ENCODE measurements around the gene B3GNT8. TPM values are rescaled to one million over a fixed set of nuclear protein-coding genes. Genes with fewer than 3 reads are reported as not detected.

The B3GNT8 gene
- total and polyA plus RNA-seq, 2 of the 8 experiments (the other 6 are each of a cell fraction or from before 2014, with no cell fraction given), result 0.67 to 0.86 TPM

DNA sequence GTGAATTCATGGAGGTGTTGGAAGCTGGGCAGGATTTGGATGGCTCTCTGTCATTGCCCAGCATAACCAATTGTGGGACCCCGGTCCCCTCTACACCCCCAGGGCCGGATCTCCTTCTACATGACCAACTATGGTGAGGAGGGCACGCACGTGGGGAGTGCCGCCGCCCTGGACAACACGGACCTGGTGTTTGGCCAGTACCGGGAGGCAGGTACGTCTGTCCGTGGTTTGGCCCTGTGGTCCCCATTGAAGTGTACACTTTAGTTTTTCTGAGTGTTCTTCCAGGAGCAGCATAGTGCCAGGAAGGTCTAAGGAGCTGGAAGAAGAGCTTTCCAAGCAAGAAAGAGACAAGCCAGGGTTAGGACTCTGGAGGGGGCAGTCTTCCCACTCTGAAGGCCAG lies 13.2 kb downstream of the B3GNT8 start:
- Histone ChIP-seq H3K23me2 (ENCODE audit: low read depth, low read length) (no peaks in the 10 kb centered on the region), H3K4me3 (ENCODE audit: extremely low read depth in 1 of 4, insufficient read depth in 2 of 4, low read depth in 3 of 4, low read length in 4 of 4) (no peak overlapping the region), H3K56ac (replicated peaks; ENCODE audit: insufficient read length, low read depth, low read length) (no peak overlapping the region), H2AK5ac (ENCODE audit: low read depth, low read length) (no peak overlapping the region), H3K4me1 (replicated peaks in 1 of 4; ENCODE audit: control insufficient read depth in 3 of 4, insufficient read depth in 4 of 4, low read length in 3 of 4) (no peaks in the 10 kb centered on the region), H3K4ac (replicated peaks; ENCODE audit: insufficient read length, low read depth, low read length) (no peak overlapping the region), H3K9ac (replicated peaks in 1 of 4; ENCODE audit: extremely low read depth in 1 of 4, low read depth in 3 of 4, low read length in 3 of 4) (no peak overlapping the region), H4K91ac (replicated peaks; ENCODE audit: insufficient read length, low read length) (no peak overlapping the region), H3K79me1 (ENCODE audit: low read depth, low read length) (no peaks in the 10 kb centered on the region), H2BK120ac (replicated peaks; ENCODE audit: low read depth, low read length) (no peak overlapping the region), H4K8ac (ENCODE audit: extremely low read depth, insufficient read depth, low read length) (no peak overlapping the region), H3K9me3 (ENCODE audit: insufficient read depth in 2 of 2, low read depth in 1 of 2, low read length in 1 of 2) (no peaks in the 10 kb centered on the region), H2AFZ (ENCODE audit: low read length) (no peak overlapping the region), H3K14ac (ENCODE audit: insufficient read length) (no peak overlapping the region), H2BK5ac (ENCODE audit: low read depth, low read length) (no peak overlapping the region), H4K5ac (ENCODE audit: insufficient read length, low read depth, low read length) (no peak overlapping the region), H2BK12ac (ENCODE audit: low read depth, low read length) (no peak overlapping the region), H4K20me1 (replicated peaks in 1 of 2; ENCODE audit: control insufficient read depth in 1 of 2, insufficient read depth in 2 of 2, low read length in 2 of 2) (peaks cover 0 to 5% of the 10 kb centered on the region in 2 experiments), H2BK20ac (ENCODE audit: low read length) (no peak overlapping the region), H3K4me2 (ENCODE audit: insufficient read depth in 1 of 2, low read depth in 2 of 2, low read length in 2 of 2) (no peak overlapping the region), H3K79me2 (ENCODE audit: control insufficient read depth in 1 of 2, insufficient read depth in 2 of 2, low read length in 2 of 2) (no peaks in the 10 kb centered on the region), H3K36me3 (ENCODE audit: control insufficient read depth in 2 of 4, insufficient read depth in 4 of 4, low read length in 3 of 4) (peaks cover 2 to 9% (median 5%) of the 10 kb centered on the region in 4 experiments; a peak in 5 of 8 replicates), H3K23ac (ENCODE audit: insufficient read length) (no peak overlapping the region), H3K27ac (ENCODE audit: low read depth, low read length) (no peak overlapping the region), H2BK15ac (ENCODE audit: low read length) (no peak overlapping the region), H3K27me3 (replicated peaks in 1 of 4; ENCODE audit: control insufficient read depth in 3 of 4, extremely low read depth in 1 of 4, insufficient read depth in 3 of 4, low read length in 3 of 4) (no peaks in the 10 kb centered on the region; a peak in 1 of 7 replicates), H3K18ac (ENCODE audit: extremely low read depth, low read length) (no peak overlapping the region)
- WGBS, 2 experiments (ENCODE audit: extremely low coverage in 1 of 2, insufficient coverage in 1 of 2, insufficient read length in 1 of 2, insufficient replicate concordance in 2 of 2, low coverage in 1 of 2, low lambda C conversion rate in 2 of 2, missing lambda C conversion rate in 1 of 2), result 96% methylated on average over 5 of the region's 10 CpGs; no CpG with 5 or more reads in 1 of the 2 experiments
- DNase-seq (ENCODE audit: low read depth in 1 of 2, low spot score in 2 of 2), result no peak
- FAIRE-seq, result no peak
- TF ChIP-seq SIRT6 (IDR thresholded peaks at IDR 0.05; ENCODE audit: low read length) (no peak), CHD1 (IDR thresholded peaks at IDR 0.05; ENCODE audit: low read depth, low read length) (no peak)
- ChIA-PET CTCF (ENCODE audit: partially characterized antibody) (no interaction called here), POLR2A (ENCODE audit: partially characterized antibody) (interaction anchor here (1.8 kb wide), 1 partner anchor 26 kb away, joined by 4 read pairs; the partner anchor contains the start of gene DMAC2)

Measured in H1 (cell line).